ENCODE data around the gene CTCF.
A peak's percentile ranks its signal among the peaks of the same experiment; 100 is the strongest.

The CTCF gene

GRCh38 chr16:67665598-67665997 is 103.3 kb downstream of the CTCF start:
- DNase-seq (ENCODE audit: low spot score) = no peak

GRCh38 chr16:67666032-67666551 is 103.8 kb downstream of the CTCF start:
- DNase-seq (ENCODE audit: low spot score) = no peak

- peak; percentile 83 for DNase-seq (ENCODE audit: low spot score)
These were observed 104.5 kb downstream of the CTCF start, which contains the start of the genes C16orf86 and ENKD1 for GRCh38 chr16:67666559-67667452. Gene C16orf86 (plus strand): TSS chr16:67666814. CDS start chr16:67666971, 157 bp downstream. Gene ENKD1 (minus strand): TSS chr16:67666750. CDS start chr16:67666442, 308 bp downstream.

- DNase-seq (ENCODE audit: low spot score) = no peak
These were observed 105.1 kb downstream of the CTCF start for GRCh38 chr16:67667453-67667816.

- peak; percentile 82 for DNase-seq (ENCODE audit: low spot score)
These were observed 105.6 kb downstream of the CTCF start for GRCh38 chr16:67667817-67668494.

GRCh38 chr16:67668495-67669157 is 106.3 kb downstream of the CTCF start:
- peak; percentile 9 for DNase-seq (ENCODE audit: low spot score)

- no peak for DNase-seq (ENCODE audit: low spot score)
These were observed 107.3 kb downstream of the CTCF start for GRCh38 chr16:67669499-67670101.

- DNase-seq (ENCODE audit: low spot score) = no peak
These were observed 110.0 kb downstream of the CTCF start for GRCh38 chr16:67672306-67672705.

GRCh38 chr16:67672739-67673662 is 110.7 kb downstream of the CTCF start:
- peak; percentile 48 for DNase-seq (ENCODE audit: low spot score)

- DNase-seq (ENCODE audit: low spot score) = no peak
These were observed 111.6 kb downstream of the CTCF start for GRCh38 chr16:67673712-67674580.

- no peak for DNase-seq (ENCODE audit: low spot score)
These were observed 112.7 kb downstream of the CTCF start for GRCh38 chr16:67674851-67675578.

- no peak for DNase-seq (ENCODE audit: low spot score)
These were observed 113.2 kb downstream of the CTCF start for GRCh38 chr16:67675579-67675935.

- no peak for DNase-seq (ENCODE audit: low spot score)
These were observed 113.7 kb downstream of the CTCF start for GRCh38 chr16:67675999-67676398.

- no peak for DNase-seq (ENCODE audit: low spot score)
These were observed 114.2 kb downstream of the CTCF start for GRCh38 chr16:67676516-67676915.

GRCh38 chr16:67676939-67677338 is 114.6 kb downstream of the CTCF start:
- DNase-seq (ENCODE audit: low spot score) = no peak

GRCh38 chr16:67677712-67678111 is 115.4 kb downstream of the CTCF start:
- no peak for DNase-seq (ENCODE audit: low spot score)

- DNase-seq (ENCODE audit: low spot score) = no peak
These were observed 116.2 kb downstream of the CTCF start for GRCh38 chr16:67678354-67679023.

Measured in CD4-positive, alpha-beta T cell treated with Interleukin-15 for 4 hours (primary cell).